Activated B cell treated with CpG ODN at 0.5 μM for 24 hours (primary cell): ENCODE data around the gene PXDC1. TPM values are rescaled to one million over a fixed set of nuclear protein-coding genes. Genes with fewer than 3 reads are reported as not detected.

Experiments
- ATAC-seq: fragments of 200-7000 bp; cut with Tn5 transposase; one replicate; pipeline ENCODE4 v1.10.0; 2021; ENCODE audit warnings: low read depth, mild to moderate bottlenecking, moderate library complexity
- CTCF ChIA-PET: fragments of 350-600 bp; sonication (Branson Sonifier 250); formaldehyde crosslinking; loops from one replicate; lab custom pipeline; 2021; ENCODE audit warnings: antibody characterized with exemption; lab: Charles Lee
- POLR2A ChIA-PET: fragments of 350-600 bp; sonication (Branson Sonifier 250); formaldehyde crosslinking; loops from one replicate; lab custom pipeline; 2021; ENCODE audit warnings: antibody characterized with exemption; lab: Charles Lee
- DNase-seq: peaks from one replicate; pipeline ENCODE4 v3.0.0; 2022
- H3K27ac Mint-ChIP-seq: one replicate; pipeline ENCODE4 v1.8.0; 2020; ENCODE audit warnings: mixed read lengths
- H3K27me3 Mint-ChIP-seq: one replicate; pipeline ENCODE4 v1.8.0; 2021; ENCODE audit warnings: mixed read lengths
- H3K36me3 Mint-ChIP-seq: one replicate; pipeline ENCODE4 v1.8.0; 2021; ENCODE audit warnings: low read depth, mixed read lengths
- H3K4me1 Mint-ChIP-seq: one replicate; pipeline ENCODE4 v1.8.0; 2021; ENCODE audit warnings: mixed read lengths
- H3K4me3 Mint-ChIP-seq: one replicate; pipeline ENCODE4 v1.8.0; 2020; ENCODE audit warnings: mild to moderate bottlenecking, mixed read lengths
- H3K9me3 Mint-ChIP-seq: one replicate; pipeline ENCODE4 v1.8.0; 2020; ENCODE audit warnings: mixed read lengths
- intact Hi-C: fragments of 100-400 bp; cut with micrococcal nuclease; formaldehyde crosslinking; loops from one replicate; pipeline ENCODE4 v1.15.1; 2024
- total RNA-seq: library from RNA; stranded (reverse); gene quantifications from 2 replicates; pipeline ENCODE4 v1.2.3, GENCODE V29; 2022
- TF ChIP-seq, protein P1 (sequence below): fragments of 200-600 bp; IDR thresholded peaks from one replicate; pipeline ENCODE4 v1.8.0; 2022; ENCODE audit warnings: antibody characterized with exemption, mild to moderate bottlenecking

The PXDC1 gene
- total RNA-seq, 1 donor from 2014 or later: 3.9 TPM

DNA sequence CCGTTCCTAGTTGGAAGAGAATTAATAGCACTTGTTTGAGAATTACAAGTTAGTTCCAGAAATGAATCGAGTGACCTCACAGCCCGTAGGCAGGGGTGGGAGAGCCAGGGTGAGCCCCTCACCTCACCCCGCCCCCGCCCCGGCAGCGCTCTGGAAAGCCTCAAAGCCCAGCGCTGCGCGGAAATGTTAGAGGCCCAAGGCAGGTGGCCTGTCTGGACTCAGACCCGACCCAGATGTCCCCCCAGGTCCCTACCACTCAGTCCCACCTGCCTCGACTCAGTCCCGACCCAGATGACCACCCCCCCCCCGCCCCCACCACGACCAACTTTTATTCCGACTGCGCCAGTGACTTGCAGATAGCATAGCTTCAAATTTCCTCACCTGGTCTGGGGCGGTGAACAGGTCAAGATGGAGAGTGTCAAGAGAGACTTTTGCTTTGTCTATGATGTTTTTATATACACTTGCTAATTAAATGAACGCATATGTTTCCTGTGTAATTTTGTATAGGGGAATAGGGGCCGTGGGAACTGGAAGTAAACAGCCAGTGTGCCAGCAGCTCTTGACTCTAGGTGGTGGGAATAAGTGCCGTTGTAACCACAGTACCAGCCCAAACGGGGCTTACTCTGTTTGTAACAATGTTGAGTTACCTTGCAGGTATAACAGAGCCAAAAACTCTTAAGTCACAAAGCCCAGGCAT is 1.2 kb upstream of the PXDC1 start:
- ChIA-PET CTCF (interaction anchor here (1.5 kb wide), 1 partner anchor 96 kb away, joined by 6 read pairs; the partner anchor contains the start of gene FAM50B), POLR2A (interaction anchor here (0.6 to 1.8 kb wide), 5 partner anchors 9 to 268 kb away, joined by 3 to 7 read pairs (median 3); a partner anchor contains a TSS)
- Mint-ChIP-seq H3K9me3 (no peaks in the 10 kb centered on the region), H3K27me3 (no peaks in the 10 kb centered on the region), H3K4me1 (peaks cover 48% of the 10 kb centered on the region), H3K4me3 (peak overlapping the region; percentile 73), H3K36me3 (no peaks in the 10 kb centered on the region), H3K27ac (no peak overlapping the region)
- DNase-seq (no peak), ATAC-seq (no peak)
- TF ChIP-seq, protein P1, sequence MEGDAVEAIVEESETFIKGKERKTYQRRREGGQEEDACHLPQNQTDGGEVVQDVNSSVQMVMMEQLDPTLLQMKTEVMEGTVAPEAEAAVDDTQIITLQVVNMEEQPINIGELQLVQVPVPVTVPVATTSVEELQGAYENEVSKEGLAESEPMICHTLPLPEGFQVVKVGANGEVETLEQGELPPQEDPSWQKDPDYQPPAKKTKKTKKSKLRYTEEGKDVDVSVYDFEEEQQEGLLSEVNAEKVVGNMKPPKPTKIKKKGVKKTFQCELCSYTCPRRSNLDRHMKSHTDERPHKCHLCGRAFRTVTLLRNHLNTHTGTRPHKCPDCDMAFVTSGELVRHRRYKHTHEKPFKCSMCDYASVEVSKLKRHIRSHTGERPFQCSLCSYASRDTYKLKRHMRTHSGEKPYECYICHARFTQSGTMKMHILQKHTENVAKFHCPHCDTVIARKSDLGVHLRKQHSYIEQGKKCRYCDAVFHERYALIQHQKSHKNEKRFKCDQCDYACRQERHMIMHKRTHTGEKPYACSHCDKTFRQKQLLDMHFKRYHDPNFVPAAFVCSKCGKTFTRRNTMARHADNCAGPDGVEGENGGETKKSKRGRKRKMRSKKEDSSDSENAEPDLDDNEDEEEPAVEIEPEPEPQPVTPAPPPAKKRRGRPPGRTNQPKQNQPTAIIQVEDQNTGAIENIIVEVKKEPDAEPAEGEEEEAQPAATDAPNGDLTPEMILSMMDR: no peak
- intact Hi-C loops: loop anchor here (5.0 kb wide), 1 partner anchor 1025 kb away; the partner anchor contains the start of gene CDYL

DNA sequence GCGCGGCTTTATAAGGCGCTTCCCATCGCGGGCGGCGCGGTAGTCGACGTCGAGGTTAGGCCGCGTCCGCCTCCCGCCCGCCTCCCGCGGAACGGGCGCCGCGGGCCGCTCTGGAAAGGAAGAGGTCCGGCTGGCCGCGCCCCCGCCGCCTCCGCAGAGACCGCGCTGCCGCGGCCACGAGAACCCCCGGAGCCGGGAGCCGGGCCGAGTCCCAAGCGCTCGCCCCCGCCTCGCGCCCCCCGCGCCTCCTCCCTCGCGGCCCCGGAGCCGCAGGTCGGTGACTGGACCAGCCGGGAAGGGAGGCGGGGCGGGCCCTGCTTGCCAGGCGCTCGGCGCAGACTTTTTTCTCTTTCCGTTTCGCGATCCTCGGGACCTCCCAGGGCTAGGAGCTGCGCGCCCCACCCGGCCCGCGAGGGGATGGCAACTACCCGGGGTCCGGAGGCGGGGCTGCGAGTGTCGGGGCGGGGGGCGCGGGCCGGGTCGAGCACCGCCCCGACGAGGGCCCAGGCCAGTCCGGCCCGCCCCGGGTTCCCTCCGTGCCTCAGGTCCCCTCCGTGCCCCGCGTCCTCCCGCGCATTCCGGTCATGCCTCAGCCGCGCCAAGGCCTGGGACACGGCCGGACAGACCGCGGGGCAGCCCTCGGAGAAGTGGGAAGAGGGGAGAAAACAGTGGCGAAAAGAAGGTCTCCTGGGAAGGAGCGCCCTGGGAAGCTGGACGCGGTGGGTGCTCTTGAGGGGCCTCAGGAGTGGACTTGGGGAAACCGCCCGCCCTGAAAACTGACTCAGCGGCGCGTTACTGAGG is 417 bp upstream of the PXDC1 start:
- ChIA-PET CTCF (interaction anchor here (1.5 kb wide), 1 partner anchor 97 kb away, joined by 6 read pairs; the partner anchor contains the start of gene FAM50B), POLR2A (interaction anchor here (0.9 to 1.8 kb wide), 4 partner anchors 43 to 269 kb away, joined by 3 to 7 read pairs (median 4); a partner anchor contains a TSS)
- H3K4me1 Mint-ChIP-seq: peaks cover 52% of the 10 kb centered on the region
- intact Hi-C loops: loop anchor here (2.0 to 5.0 kb wide), 2 partner anchors 13 to 1025 kb away; partner anchors contain the start of gene CDYL
- no peaks in the 10 kb centered on the region for H3K9me3 Mint-ChIP-seq
- no peaks in the 10 kb centered on the region for H3K27me3 Mint-ChIP-seq
- no peaks in the 10 kb centered on the region for H3K36me3 Mint-ChIP-seq
- H3K4me3 Mint-ChIP-seq: peak overlapping the region; percentile 72
- H3K27ac Mint-ChIP-seq: no peak overlapping the region
- TF ChIP-seq, protein P1: no peak
- DNase-seq: peak; percentile 72
- peak; percentile 73 for ATAC-seq

DNA sequence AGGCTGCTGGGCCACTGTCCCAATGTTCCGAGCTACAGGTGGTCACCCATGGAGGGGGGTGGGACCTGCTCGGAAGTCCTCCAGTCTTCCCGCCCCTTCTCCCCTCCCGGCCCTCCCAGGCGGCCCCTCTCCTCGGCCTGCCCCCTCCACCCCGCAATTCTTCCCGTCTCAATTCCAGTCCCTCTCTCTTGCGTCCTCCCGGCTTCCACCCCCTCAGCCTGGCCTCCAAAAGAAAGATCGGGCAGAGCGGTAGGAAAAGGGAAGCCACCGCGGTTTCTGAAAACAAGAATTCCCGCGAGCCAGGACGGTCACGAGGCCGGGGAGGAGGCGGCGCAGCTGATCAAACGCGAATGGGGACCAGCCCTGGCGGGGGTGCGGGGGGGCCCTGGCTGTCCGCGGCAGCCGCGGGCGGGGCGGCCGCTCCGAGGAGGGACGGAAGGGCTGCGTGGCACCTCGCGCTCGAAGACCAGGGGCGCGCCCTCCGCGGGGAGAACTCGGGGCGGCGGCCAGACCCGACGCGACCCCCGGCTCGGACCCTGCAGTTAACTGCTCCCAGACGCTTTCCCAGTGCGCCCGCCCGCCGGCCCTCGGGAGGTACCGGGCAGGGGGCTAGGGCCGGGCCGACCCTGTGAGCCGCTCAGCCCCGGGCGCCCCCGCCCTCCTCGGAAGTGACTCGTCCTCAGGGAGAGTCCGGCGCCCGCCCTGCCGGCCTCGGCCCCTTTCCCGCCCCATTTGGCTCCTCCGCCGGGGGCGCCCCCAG is 1.0 kb downstream of the PXDC1 start:
- TF ChIP-seq, protein P1: no peak
- Mint-ChIP-seq H3K27me3 (no peaks in the 10 kb centered on the region), H3K4me3 (peak overlapping the region; percentile 77), H3K27ac (peak overlapping the region; percentile 46), H3K36me3 (no peaks in the 10 kb centered on the region), H3K9me3 (no peaks in the 10 kb centered on the region), H3K4me1 (peaks cover 52% of the 10 kb centered on the region)
- DNase-seq (peak; percentile 46), ATAC-seq (peak; percentile 1)
- ChIA-PET CTCF (interaction anchor here (1.8 to 3.1 kb wide), 2 partner anchors 183 to 228 kb away, joined by 7 to 17 read pairs; no protein-coding TSS in a partner anchor), POLR2A (interaction anchor here (0.9 to 1.4 kb wide), 3 partner anchors 54 to 240 kb away, joined by 3 to 5 read pairs (median 3); partner anchors contain the start of gene FAM50B)
- intact Hi-C loops: loop anchor here (2.0 to 5.0 kb wide), 2 partner anchors 14 to 1027 kb away; partner anchors contain the start of gene CDYL

DNA sequence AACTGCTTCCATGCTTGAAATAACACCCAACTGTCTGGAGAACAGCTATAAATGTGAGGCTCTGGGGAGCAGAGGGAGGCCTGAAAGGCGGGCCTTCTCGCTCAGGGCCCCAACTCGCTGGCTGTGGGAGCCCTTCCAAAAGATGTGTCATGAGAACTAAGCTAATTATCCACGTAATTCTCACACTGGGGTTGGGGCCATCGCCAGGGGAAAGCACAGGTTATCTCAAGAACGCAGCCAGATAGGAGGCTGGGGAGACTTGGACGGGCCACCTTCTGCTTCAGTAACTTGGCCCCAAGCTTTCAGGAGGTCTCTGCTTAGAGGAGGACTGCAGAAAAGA is 1.6 kb downstream of the PXDC1 start:
- H3K4me3 Mint-ChIP-seq: peak overlapping the region; percentile 77
- H3K9me3 Mint-ChIP-seq: no peaks in the 10 kb centered on the region
- peaks cover 55% of the 10 kb centered on the region for H3K4me1 Mint-ChIP-seq
- TF ChIP-seq, protein P1: no peak
- peak overlapping the region; percentile 41 for H3K27ac Mint-ChIP-seq
- H3K27me3 Mint-ChIP-seq: no peaks in the 10 kb centered on the region
- no peak for DNase-seq
- no peaks in the 10 kb centered on the region for H3K36me3 Mint-ChIP-seq
- ChIA-PET POLR2A (interaction anchor here (0.9 to 1.4 kb wide), 4 partner anchors 54 to 241 kb away, joined by 3 to 5 read pairs (median 3); partner anchors contain the start of gene FAM50B), CTCF (interaction anchor here (1.0 to 3.1 kb wide), 4 partner anchors 100 to 272 kb away, joined by 3 to 17 read pairs (median 8); partner anchors contain the start of gene FAM50B)
- intact Hi-C loops: loop anchor here (2.0 to 10.0 kb wide), 6 partner anchors 15 to 1252 kb away; partner anchors contain the start of genes CDYL, RIPK1, RPP40 and TUBB2A
- no peak for ATAC-seq
